Progenitor cell of endocrine pancreas (in vitro differentiated cells): ENCODE measurements around the gene DTHD1. TPM values are rescaled to one million over a fixed set of nuclear protein-coding genes. Genes with fewer than 3 reads are reported as not detected.

Experiments
- DNase-seq: peaks from one replicate; pipeline ENCODE4 v3.0.0; 2021; ENCODE audit warnings: low spot score; ENCODE audit not compliant: unreplicated experiment
- H3K27ac Mint-ChIP-seq: 2 replicates; pipeline ENCODE4 v1.8.0; 2021; ENCODE audit warnings: mild to moderate bottlenecking, moderate library complexity, mixed read lengths
- H3K27me3 Mint-ChIP-seq: 2 replicates; pipeline ENCODE4 v1.8.0; 2021; ENCODE audit warnings: mixed read lengths
- H3K36me3 Mint-ChIP-seq: 2 replicates; pipeline ENCODE4 v1.8.0; 2022; ENCODE audit warnings: mixed read lengths; ENCODE audit not compliant: insufficient read depth
- H3K4me1 Mint-ChIP-seq: 2 replicates; pipeline ENCODE4 v1.8.0; 2021; ENCODE audit warnings: low read depth, mixed read lengths
- H3K4me3 Mint-ChIP-seq: 2 replicates; pipeline ENCODE4 v1.8.0; 2021; ENCODE audit warnings: low read depth, mild to moderate bottlenecking, moderate library complexity, mixed read lengths
- H3K9me3 Mint-ChIP-seq: 2 replicates; pipeline ENCODE4 v1.8.0; 2021; ENCODE audit warnings: low read depth, mixed read lengths
- CTCF ChIP-seq: fragments of 200-600 bp; sonication (generic); IDR thresholded peaks from one replicate; pipeline ENCODE4 v1.5.0; 2021; ENCODE audit warnings: antibody characterized with exemption, mild to moderate bottlenecking; ENCODE audit not compliant: unreplicated experiment
- total RNA-seq: library from RNA; stranded (reverse); gene quantifications from 2 replicates; pipeline ENCODE4 v1.2.1, GENCODE V29; 2021

Gene DTHD1
- total RNA-seq, 1 donor from 2014 or later, result 0.12 TPM

GRCh38 chr4:36249610-36250009 is 31.8 kb upstream of the DTHD1 start:
- peaks cover 11% of the 10 kb centered on the region for H3K27me3 Mint-ChIP-seq
- TF ChIP-seq CTCF, result no peak
- no peaks in the 10 kb centered on the region for H3K4me1 Mint-ChIP-seq
- H3K4me3 Mint-ChIP-seq, result no peak overlapping the region
- no peaks in the 10 kb centered on the region for H3K36me3 Mint-ChIP-seq
- no peaks in the 10 kb centered on the region for H3K9me3 Mint-ChIP-seq
- no peak for DNase-seq
- H3K27ac Mint-ChIP-seq, result no peak overlapping the region

GRCh38 chr4:36251983-36252382 is 29.4 kb upstream of the DTHD1 start:
- H3K36me3 Mint-ChIP-seq, result no peaks in the 10 kb centered on the region
- no peaks in the 10 kb centered on the region for H3K9me3 Mint-ChIP-seq
- no peak for TF ChIP-seq CTCF
- no peak for DNase-seq
- peaks cover 4% of the 10 kb centered on the region for H3K27me3 Mint-ChIP-seq
- no peaks in the 10 kb centered on the region for H3K4me1 Mint-ChIP-seq
- H3K4me3 Mint-ChIP-seq, result no peak overlapping the region
- H3K27ac Mint-ChIP-seq, result no peak overlapping the region

- no peaks in the 10 kb centered on the region for H3K27me3 Mint-ChIP-seq
- no peaks in the 10 kb centered on the region for H3K36me3 Mint-ChIP-seq
- H3K4me1 Mint-ChIP-seq, result no peaks in the 10 kb centered on the region
- H3K27ac Mint-ChIP-seq, result no peak overlapping the region
- no peak for DNase-seq
- no peaks in the 10 kb centered on the region for H3K9me3 Mint-ChIP-seq
- TF ChIP-seq CTCF, result no peak
- no peak overlapping the region for H3K4me3 Mint-ChIP-seq
Observed at GRCh38 chr4:36254371-36254770, 27.0 kb upstream of the DTHD1 start.

- Mint-ChIP-seq H3K4me1 (no peaks in the 10 kb centered on the region), H3K9me3 (no peaks in the 10 kb centered on the region)
Observed at GRCh38 chr4:36255577-36255976, 25.8 kb upstream of the DTHD1 start.

GRCh38 chr4:36256398-36256891 is 25.0 kb upstream of the DTHD1 start:
- no peaks in the 10 kb centered on the region for H3K27me3 Mint-ChIP-seq

More at GRCh38 chr4:36255577-36255976, 25.8 kb upstream of the DTHD1 start:
- DNase-seq, result no peak
- TF ChIP-seq CTCF, result no peak
- Mint-ChIP-seq H3K27me3 (no peaks in the 10 kb centered on the region), H3K27ac (no peak overlapping the region), H3K4me3 (no peak overlapping the region), H3K36me3 (no peaks in the 10 kb centered on the region)

More at GRCh38 chr4:36256398-36256891, 25.0 kb upstream of the DTHD1 start:
- Mint-ChIP-seq H3K36me3 (no peaks in the 10 kb centered on the region), H3K4me1 (no peaks in the 10 kb centered on the region), H3K9me3 (no peaks in the 10 kb centered on the region), H3K27ac (no peak overlapping the region), H3K4me3 (no peak overlapping the region)
- DNase-seq, result no peak
- TF ChIP-seq CTCF, result no peak
